Measurements from ENCODE around the gene BAHD1.

Gene BAHD1

DNA sequence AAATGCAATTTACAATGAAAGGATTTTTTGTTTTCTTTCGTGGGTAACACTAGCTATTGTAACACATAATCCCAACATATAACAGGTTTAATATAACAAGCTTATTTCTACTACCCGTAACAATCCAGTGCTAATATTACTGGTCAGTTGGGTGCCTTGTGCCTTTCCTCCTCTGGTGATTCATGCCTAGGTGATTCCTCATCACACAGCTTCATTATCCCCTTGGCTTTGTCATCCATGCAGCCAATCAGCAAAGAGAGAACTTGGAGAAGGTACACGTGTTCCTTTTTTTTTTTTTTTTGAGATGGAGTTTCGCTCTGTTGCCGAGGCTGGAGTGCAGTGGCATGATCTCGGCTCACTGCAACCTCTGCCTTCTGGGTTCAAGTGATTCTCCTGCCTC lies 60.7 kb downstream of the BAHD1 start:
- DNase-seq (ENCODE audit: low read depth), result no peak
- H3K4me3 ChIP-seq (ENCODE audit: low read depth, low read length), result no peak overlapping the region
- TF ChIP-seq, protein P1, sequence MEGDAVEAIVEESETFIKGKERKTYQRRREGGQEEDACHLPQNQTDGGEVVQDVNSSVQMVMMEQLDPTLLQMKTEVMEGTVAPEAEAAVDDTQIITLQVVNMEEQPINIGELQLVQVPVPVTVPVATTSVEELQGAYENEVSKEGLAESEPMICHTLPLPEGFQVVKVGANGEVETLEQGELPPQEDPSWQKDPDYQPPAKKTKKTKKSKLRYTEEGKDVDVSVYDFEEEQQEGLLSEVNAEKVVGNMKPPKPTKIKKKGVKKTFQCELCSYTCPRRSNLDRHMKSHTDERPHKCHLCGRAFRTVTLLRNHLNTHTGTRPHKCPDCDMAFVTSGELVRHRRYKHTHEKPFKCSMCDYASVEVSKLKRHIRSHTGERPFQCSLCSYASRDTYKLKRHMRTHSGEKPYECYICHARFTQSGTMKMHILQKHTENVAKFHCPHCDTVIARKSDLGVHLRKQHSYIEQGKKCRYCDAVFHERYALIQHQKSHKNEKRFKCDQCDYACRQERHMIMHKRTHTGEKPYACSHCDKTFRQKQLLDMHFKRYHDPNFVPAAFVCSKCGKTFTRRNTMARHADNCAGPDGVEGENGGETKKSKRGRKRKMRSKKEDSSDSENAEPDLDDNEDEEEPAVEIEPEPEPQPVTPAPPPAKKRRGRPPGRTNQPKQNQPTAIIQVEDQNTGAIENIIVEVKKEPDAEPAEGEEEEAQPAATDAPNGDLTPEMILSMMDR (IDR thresholded peaks at IDR 0.05; ENCODE audit: control insufficient read depth, extremely low read depth, insufficient read depth), result no peak

GRCh38 chr15:40506964-40507571 lies 66.3 kb downstream of the BAHD1 start:
- DNase-seq (ENCODE audit: low read depth), result no peak
- H3K4me3 ChIP-seq (ENCODE audit: low read depth, low read length), result no peak overlapping the region
- TF ChIP-seq, protein P1 (IDR thresholded peaks at IDR 0.05; ENCODE audit: control insufficient read depth, extremely low read depth, insufficient read depth), result no peak

GRCh38 chr15:40508216-40508615 lies 67.5 kb downstream of the BAHD1 start:
- no peak overlapping the region for H3K4me3 ChIP-seq (ENCODE audit: low read depth, low read length)
- TF ChIP-seq, protein P1 (IDR thresholded peaks at IDR 0.05; ENCODE audit: control insufficient read depth, extremely low read depth, insufficient read depth), result no peak
- no peak for DNase-seq (ENCODE audit: low read depth)

- DNase-seq (ENCODE audit: low read depth), result no peak
- TF ChIP-seq, protein P1 (IDR thresholded peaks at IDR 0.05; ENCODE audit: control insufficient read depth, extremely low read depth, insufficient read depth), result no peak
- no peak overlapping the region for H3K4me3 ChIP-seq (ENCODE audit: low read depth, low read length)
These were observed 69.4 kb downstream of the BAHD1 start for GRCh38 chr15:40510201-40510600.

DNA sequence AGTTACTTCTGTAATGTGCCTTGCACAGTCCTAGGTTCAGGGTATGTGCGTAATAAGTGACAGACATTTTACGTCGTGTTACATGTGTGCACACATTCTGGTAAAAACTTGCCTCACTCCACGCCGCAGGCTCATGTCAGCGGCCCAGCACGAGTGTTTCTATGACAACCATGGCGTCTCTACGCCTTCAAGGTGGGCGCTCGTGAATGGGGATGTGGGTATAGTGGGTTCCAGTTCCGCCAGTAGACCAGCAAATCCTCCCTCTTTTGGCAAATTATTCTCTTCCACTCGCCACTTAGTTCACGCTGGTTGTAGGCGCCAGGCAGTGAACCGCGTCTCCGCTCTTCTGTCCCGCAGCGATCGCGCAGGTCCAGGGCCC lies 70.3 kb downstream of the BAHD1 start:
- TF ChIP-seq, protein P1 (IDR thresholded peaks at IDR 0.05; ENCODE audit: control insufficient read depth, extremely low read depth, insufficient read depth), result no peak
- H3K4me3 ChIP-seq (ENCODE audit: low read depth, low read length), result peak overlapping the region; percentile 56
- DNase-seq (ENCODE audit: low read depth), result no peak

DNA sequence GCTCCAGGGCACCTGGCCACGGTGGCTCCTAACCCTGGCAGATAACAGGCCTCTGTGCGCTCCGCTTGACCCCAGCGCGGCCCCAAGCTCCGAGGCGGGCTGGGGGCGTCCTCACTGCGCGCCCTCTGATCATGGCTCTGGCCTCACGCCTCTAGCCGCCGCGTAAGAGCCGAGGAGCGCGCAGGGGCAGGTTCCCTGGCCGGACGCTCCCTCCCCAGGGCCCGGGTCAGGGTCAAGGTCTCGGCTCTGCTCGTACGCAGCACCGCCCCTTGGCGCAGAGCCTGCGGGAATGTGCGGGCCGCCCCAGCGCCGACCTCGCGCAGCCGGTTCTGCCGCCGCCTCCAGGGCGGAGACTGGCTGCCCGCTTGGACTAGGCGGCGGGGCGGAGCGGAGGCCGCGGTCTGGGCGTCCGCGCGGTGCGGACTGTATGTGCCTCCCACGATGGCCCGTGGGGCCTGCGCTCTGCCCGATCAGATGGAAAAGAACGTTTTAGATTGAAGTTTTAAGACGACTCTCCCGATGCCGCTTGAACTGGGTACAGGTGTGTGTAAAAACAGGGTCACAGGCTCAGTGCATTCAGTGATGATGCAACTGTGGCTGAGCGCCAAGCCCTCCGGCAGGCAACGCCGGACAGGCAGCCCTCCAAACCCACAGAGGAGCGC lies 70.8 kb downstream of the BAHD1 start:
- TF ChIP-seq, protein P1 (IDR thresholded peaks at IDR 0.05; ENCODE audit: control insufficient read depth, extremely low read depth, insufficient read depth), result no peak
- DNase-seq (ENCODE audit: low read depth), result peak; percentile 76
- H3K4me3 ChIP-seq (ENCODE audit: low read depth, low read length), result peak overlapping the region; percentile 56

DNA sequence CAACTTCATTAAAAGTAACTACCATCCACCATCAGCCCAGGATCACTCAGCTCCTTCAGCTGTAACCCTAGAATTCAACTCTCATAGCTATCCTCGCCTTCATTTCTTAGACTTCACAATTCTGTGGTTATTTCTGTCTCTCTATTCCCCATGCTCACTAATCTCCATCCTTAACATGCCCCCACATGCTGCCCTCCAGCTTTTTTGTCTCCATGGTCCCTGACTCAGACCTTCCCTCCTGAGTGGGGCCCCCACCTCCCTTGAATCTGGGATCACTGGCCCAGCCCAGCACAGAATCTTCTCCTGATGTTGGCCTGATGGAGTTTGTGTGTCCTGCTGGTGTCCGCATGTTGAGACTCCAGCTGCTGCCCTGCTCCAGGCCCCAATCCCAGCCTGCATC lies 71.7 kb downstream of the BAHD1 start:
- no peak for DNase-seq (ENCODE audit: low read depth)
- TF ChIP-seq, protein P1 (IDR thresholded peaks at IDR 0.05; ENCODE audit: control insufficient read depth, extremely low read depth, insufficient read depth), result no peak
- peak overlapping the region; percentile 56 for H3K4me3 ChIP-seq (ENCODE audit: low read depth, low read length)

All from LNCaP clone FGC (cell line).